Kidney tubule cell (primary cell): Measurements from ENCODE around the gene NUAK1.

Experiments used
- DNase-seq: peaks from one replicate; pipeline ENCODE4 v3.0.0-alpha.2; 2018; ENCODE audit warnings: low spot score

NUAK1 gene

GRCh38 chr12:106109168-106109910 is 29.4 kb downstream of the NUAK1 start:
- no peak for DNase-seq

- DNase-seq = peak; percentile 47
Measured at GRCh38 chr12:106108185-106108835, 30.4 kb downstream of the NUAK1 start.

GRCh38 chr12:106107566-106107965 is 31.2 kb downstream of the NUAK1 start:
- peak; percentile 58 for DNase-seq

GRCh38 chr12:106106892-106107291 is 31.9 kb downstream of the NUAK1 start:
- DNase-seq = peak; percentile 38

- no peak for DNase-seq
Measured at GRCh38 chr12:106106061-106106566, 32.6 kb downstream of the NUAK1 start.

- no peak for DNase-seq
Measured at GRCh38 chr12:106101803-106102202, 37.0 kb downstream of the NUAK1 start.

GRCh38 chr12:106098691-106099200 is 40.0 kb downstream of the NUAK1 start:
- no peak for DNase-seq

GRCh38 chr12:106097011-106097410 is 41.7 kb downstream of the NUAK1 start:
- DNase-seq = peak; percentile 68

GRCh38 chr12:106096376-106096775 is 42.4 kb downstream of the NUAK1 start:
- peak; percentile 83 for DNase-seq

GRCh38 chr12:106094304-106094703 is 44.5 kb downstream of the NUAK1 start:
- no peak for DNase-seq

- no peak for DNase-seq
Measured at GRCh38 chr12:106093246-106093645, 45.5 kb downstream of the NUAK1 start.

GRCh38 chr12:106091446-106091820 is 47.3 kb downstream of the NUAK1 start:
- peak; percentile 61 for DNase-seq

GRCh38 chr12:106090591-106091445 is 47.9 kb downstream of the NUAK1 start:
- peak; percentile 86 for DNase-seq

GRCh38 chr12:106089935-106090334 is 48.8 kb downstream of the NUAK1 start:
- no peak for DNase-seq

GRCh38 chr12:106088811-106089485 is 49.8 kb downstream of the NUAK1 start:
- DNase-seq = no peak

GRCh38 chr12:106088246-106088808 is 50.4 kb downstream of the NUAK1 start:
- no peak for DNase-seq

GRCh38 chr12:106086696-106087095 is 52.1 kb downstream of the NUAK1 start:
- DNase-seq = no peak

GRCh38 chr12:106085213-106085612 is 53.5 kb downstream of the NUAK1 start:
- no peak for DNase-seq

GRCh38 chr12:106084759-106085158 is 54.0 kb downstream of the NUAK1 start:
- no peak for DNase-seq

GRCh38 chr12:106084014-106084671 is 54.6 kb downstream of the NUAK1 start:
- peak; percentile 84 for DNase-seq
